GM12878 (cell line): ENCODE results near the gene SPOCK1. TPM values are rescaled to one million over a fixed set of nuclear protein-coding genes. Genes with fewer than 3 reads are reported as not detected.

Experiments
- ATAC-seq: fragments of 200-7000 bp; cut with Tn5 transposase; 3 replicates; pipeline ENCODE4 v1.9.1; 2020; ENCODE audit warnings: mild to moderate bottlenecking, moderate library complexity
- BruUV-seq: library from RNA; stranded (reverse); fragments of 400-500 nt; replicated peaks from 2 replicates; lab custom pipeline; 2021; lab: Mats Ljungman, UMichigan
- CTCF ChIA-PET: fragments of 300-600 bp; sonication (Branson Sonifier 250); formaldehyde crosslinking; extraction: SDS; loops from one replicate; lab custom pipeline; 2021; ENCODE audit warnings: inconsistent platforms; lab: Yijun Ruan, JAX
- POLR2A ChIA-PET: fragments of 350-600 bp; formaldehyde crosslinking; extraction: SDS; loops from one replicate; lab custom pipeline; 2021; ENCODE audit warnings: inconsistent platforms; lab: Charles Lee
- RAD21 ChIA-PET: fragments of 300-600 bp; sonication (Branson Sonifier 250); formaldehyde crosslinking; loops from one replicate; lab custom pipeline; 2023; ENCODE audit warnings: antibody characterized with exemption; ENCODE audit not compliant: unreplicated experiment; lab: Charles Lee
- SMC1A ChIA-PET: fragments of 300-600 bp; sonication (Branson Sonifier 250); formaldehyde crosslinking; loops from one replicate; lab custom pipeline; 2023; ENCODE audit not compliant: unreplicated experiment, uncharacterized antibody; lab: Charles Lee
- DNase-seq: peaks from one replicate; pipeline ENCODE4 v3.0.0-alpha.2; 2011; ENCODE audit warnings: low read depth, low spot score
- FAIRE-seq: peaks from 3 replicates; lab custom pipeline; 2011; peaks lifted over from hg19 to GRCh38; lab: Jason Lieb, UNC
- H2AFZ ChIP-seq: 2 replicates; pipeline ENCODE4 v1.6.0; 2011; ENCODE audit warnings: low read depth, low read length, control low read depth; ENCODE audit not compliant: control insufficient read depth
- H3K27ac ChIP-seq: 2 replicates; pipeline ENCODE4 v1.5.1; 2011; ENCODE audit warnings: control low read depth; ENCODE audit not compliant: control insufficient read depth, insufficient read depth
- H3K27me3 ChIP-seq, 2 experiments: replicated peaks in 1 of 2; 2 replicates each; pipeline versions ENCODE4 v1.6.0 to v1.6.1; 2011; ENCODE audit warnings: low read length in 1 of 2; ENCODE audit not compliant: control insufficient read depth in 2 of 2, insufficient read depth in 2 of 2
- H3K36me3 ChIP-seq, 2 experiments: 2 replicates each; pipeline ENCODE4 v1.5.1; 2011; ENCODE audit warnings: low read length in 1 of 2; ENCODE audit not compliant: control insufficient read depth in 2 of 2, insufficient read depth in 2 of 2
- H3K4me1 ChIP-seq: 2 replicates; pipeline ENCODE4 v1.6.1; 2011; ENCODE audit warnings: mild to moderate bottlenecking, low read length, moderate library complexity, mixed read lengths; ENCODE audit not compliant: control insufficient read depth, insufficient read depth
- H3K4me2 ChIP-seq: 2 replicates; pipeline ENCODE4 v1.6.0; 2011; ENCODE audit warnings: control low read depth; ENCODE audit not compliant: control insufficient read depth, insufficient read depth
- H3K4me3 ChIP-seq: fragments of 200-600 bp; sonication (generic); 2 replicates; pipeline ENCODE4 v1.5.1; 2016
- H3K79me2 ChIP-seq: 2 replicates; pipeline ENCODE4 v1.6.0; 2011; ENCODE audit warnings: low read length; ENCODE audit not compliant: control insufficient read depth, insufficient read depth
- H3K9ac ChIP-seq: 2 replicates; pipeline ENCODE4 v1.8.0; 2011; ENCODE audit warnings: low read length, control low read depth, mixed read lengths; ENCODE audit not compliant: control insufficient read depth, insufficient read depth
- H3K9me3 ChIP-seq: replicated peaks from 3 replicates; pipeline ENCODE4 v1.5.1; 2011; ENCODE audit warnings: mild to moderate bottlenecking, low read length; ENCODE audit not compliant: control insufficient read depth, insufficient read depth
- H4K20me1 ChIP-seq: 2 replicates; pipeline ENCODE4 v1.6.0; 2011; ENCODE audit not compliant: control insufficient read depth, insufficient read depth
- ATF3 ChIP-seq: IDR thresholded peaks from 2 replicates; pipeline ENCODE4 v1.6.1; 2011; ENCODE audit warnings: low read depth, mild to moderate bottlenecking, low read length, moderate library complexity, borderline replicate concordance; ENCODE audit errors: extremely low read depth
- FOS ChIP-seq: IDR thresholded peaks from 3 replicates; pipeline ENCODE4 v1.6.1; 2011; ENCODE audit warnings: borderline replicate concordance; ENCODE audit not compliant: insufficient read length; ENCODE audit errors: extremely low read depth
- JUNB ChIP-seq: IDR thresholded peaks from 2 replicates; pipeline ENCODE4 v1.6.1; 2016; ENCODE audit warnings: antibody characterized with exemption, mild to moderate bottlenecking
- LARP7 ChIP-seq: fragments of 450-650 bp; IDR thresholded peaks from 2 replicates; pipeline ENCODE4 v1.6.1; 2017; ENCODE audit warnings: mild to moderate bottlenecking
- MEF2A ChIP-seq: IDR thresholded peaks from 2 replicates; pipeline ENCODE4 v1.6.1; 2011; ENCODE audit warnings: low read depth, mild to moderate bottlenecking, low read length, moderate library complexity; ENCODE audit not compliant: insufficient read depth
- PAX8 ChIP-seq: fragments of 450-650 bp; IDR thresholded peaks from 2 replicates; pipeline ENCODE4 v1.6.1; 2017; ENCODE audit warnings: mild to moderate bottlenecking, moderate library complexity
- SMC3 ChIP-seq: IDR thresholded peaks from 2 replicates; pipeline ENCODE4 v1.6.1; 2011; ENCODE audit warnings: low read length, improper control_type of control experiment, borderline replicate concordance
- SUPT20H ChIP-seq: IDR thresholded peaks from 2 replicates; pipeline ENCODE4 v1.6.1; 2011; ENCODE audit warnings: low read depth, mild to moderate bottlenecking, low read length, moderate library complexity, borderline replicate concordance; ENCODE audit not compliant: control insufficient read depth
- WGBS: methylation state at CpG from one replicate; pipeline ENCODE4 v1.1.6; 2016; ENCODE audit warnings: low lambda C conversion rate; ENCODE audit not compliant: insufficient replicate concordance, insufficient coverage; ENCODE audit errors: missing lambda C conversion rate; 5-methylcytosine and 5-hydroxymethylcytosine counted together
- in situ Hi-C: fragments of 300-500 bp; cut with MboI; formaldehyde crosslinking; loops from 9 replicates; pipeline ENCODE4 v1.14.3; 2018; ENCODE audit warnings: mixed read lengths
- intact Hi-C: fragments of 100-400 bp; cut with micrococcal nuclease; formaldehyde crosslinking; loops from one replicate; pipeline ENCODE4 v1.14.2; 2022; ENCODE audit not compliant: unreplicated experiment
- polyA plus RNA-seq, 11 experiments: library from polyadenylated mRNA; depleted of rRNA in 4 of 11; unstranded in 6 of 11; stranded (reverse) in 5 of 11; fragments of >200 nt; fragmentation: Nextera tagmentation in 4 of 11; fragmentation: Illumina TruSeq in 1 of 11; extraction: Ambion mirVana in 4 of 11; extraction: Trizol in 1 of 11; gene quantifications; 1 replicate in 1 of 11; 2 replicates in 10 of 11; pipeline versions ENCODE4 v1.2.1 to v1.2.3, GENCODE V29; 2011 to 2016; ENCODE audit warnings: inconsistent platforms in 2 of 11, missing spikeins in 2 of 11, low read depth in 1 of 11
- total RNA-seq, 4 experiments: library from RNA; depleted of rRNA in 3 of 4; stranded (reverse); fragments of >200 nt in 3 of 4; fragmentation: Illumina TruSeq in 1 of 4; extraction: Trizol in 1 of 4; gene quantifications; 2 replicates each; pipeline versions ENCODE4 v1.2.1 to v1.2.3, GENCODE V29; 2013 to 2021
- TF ChIP-seq, protein P1 (sequence below): fragments of 450-650 bp; IDR thresholded peaks from 2 replicates; pipeline ENCODE4 v1.6.1; 2017; ENCODE audit warnings: low read depth, mild to moderate bottlenecking, moderate library complexity

The SPOCK1 gene
- total and polyA plus RNA-seq, 10 of the 15 experiments (the other 5 are each of a cell fraction or from before 2014, with no cell fraction given), result 0.06 to 0.68 (median 0.25) TPM; not detected in 3

DNA sequence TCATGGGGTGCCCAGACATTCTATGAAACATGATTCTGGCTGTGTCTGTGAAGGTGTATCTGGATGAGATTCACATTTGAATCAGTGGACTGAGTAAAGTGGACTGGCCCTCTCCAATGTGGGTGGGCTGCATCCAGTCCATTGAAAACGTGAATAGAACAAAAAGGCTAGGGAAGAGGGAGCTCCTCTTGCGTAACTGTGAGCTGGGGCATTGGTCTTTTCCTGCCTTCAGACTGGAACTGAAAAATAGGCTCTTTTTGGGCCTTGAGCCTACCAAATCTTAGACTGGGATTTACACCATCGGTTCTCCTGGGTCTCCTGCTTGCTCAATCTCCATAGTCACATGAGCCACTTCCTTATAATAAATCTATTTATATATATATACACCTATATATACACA is 170.1 kb downstream of the SPOCK1 start:
- BruUV-seq, result no TSS peak
- WGBS, result 13% methylated on average over 3 of the region's 3 CpGs

GRCh38 chr5:137328463-137328862 is 170.7 kb downstream of the SPOCK1 start:
- no peak for DNase-seq
- WGBS, result 66% methylated on average over 9 of the region's 9 CpGs
- TF ChIP-seq FOS (no peak), SUPT20H (no peak), ATF3 (no peak), LARP7 (no peak), JUNB (no peak)
- TF ChIP-seq, protein P1, sequence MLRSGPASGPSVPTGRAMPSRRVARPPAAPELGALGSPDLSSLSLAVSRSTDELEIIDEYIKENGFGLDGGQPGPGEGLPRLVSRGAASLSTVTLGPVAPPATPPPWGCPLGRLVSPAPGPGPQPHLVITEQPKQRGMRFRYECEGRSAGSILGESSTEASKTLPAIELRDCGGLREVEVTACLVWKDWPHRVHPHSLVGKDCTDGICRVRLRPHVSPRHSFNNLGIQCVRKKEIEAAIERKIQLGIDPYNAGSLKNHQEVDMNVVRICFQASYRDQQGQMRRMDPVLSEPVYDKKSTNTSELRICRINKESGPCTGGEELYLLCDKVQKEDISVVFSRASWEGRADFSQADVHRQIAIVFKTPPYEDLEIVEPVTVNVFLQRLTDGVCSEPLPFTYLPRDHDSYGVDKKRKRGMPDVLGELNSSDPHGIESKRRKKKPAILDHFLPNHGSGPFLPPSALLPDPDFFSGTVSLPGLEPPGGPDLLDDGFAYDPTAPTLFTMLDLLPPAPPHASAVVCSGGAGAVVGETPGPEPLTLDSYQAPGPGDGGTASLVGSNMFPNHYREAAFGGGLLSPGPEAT, result no peak

More for the DNA sequence above, 170.1 kb downstream of the SPOCK1 start:
- Histone ChIP-seq H2AFZ (no peak overlapping the region), H3K27me3 (no peaks in the 10 kb centered on the region; a peak in 1 of 4 replicates), H4K20me1 (0 out of 2 replicates have a peak, but pooled peaks cover 2% of the 10 kb centered on the region), H3K4me2 (no peak overlapping the region), H3K36me3 (no peaks in the 10 kb centered on the region), H3K27ac (no peak overlapping the region), H3K4me3 (no peak overlapping the region), H3K79me2 (no peaks in the 10 kb centered on the region), H3K9ac (no peak overlapping the region), H3K9me3 (no peaks in the 10 kb centered on the region), H3K4me1 (no peaks in the 10 kb centered on the region)
- ChIA-PET POLR2A (no interaction called here), SMC1A (no interaction called here), RAD21 (no interaction called here), CTCF (interaction anchor here (1.4 to 1.7 kb wide), 2 partner anchors 9 to 16 kb away, joined by 5 to 6 read pairs; no protein-coding TSS in a partner anchor)
- in situ Hi-C loops, result loop anchor here (25.0 kb wide), 1 partner anchor 758 kb away; the partner anchor contains the start of gene WNT8A
- no peak for TF ChIP-seq PAX8
- TF ChIP-seq SMC3, result no peak
- no peak for TF ChIP-seq MEF2A
- DNase-seq (no peak), FAIRE-seq (no peak), ATAC-seq (no peak)
- intact Hi-C loops, result no loop called here

More at GRCh38 chr5:137328463-137328862, 170.7 kb downstream of the SPOCK1 start:
- Histone ChIP-seq H3K79me2 (no peaks in the 10 kb centered on the region), H3K4me2 (no peak overlapping the region), H3K4me1 (no peaks in the 10 kb centered on the region), H2AFZ (no peak overlapping the region), H3K9me3 (no peaks in the 10 kb centered on the region), H3K4me3 (no peak overlapping the region), H3K9ac (no peak overlapping the region), H3K36me3 (no peaks in the 10 kb centered on the region), H4K20me1 (0 out of 2 replicates have a peak, but pooled peaks cover 2% of the 10 kb centered on the region), H3K27ac (no peak overlapping the region), H3K27me3 (no peaks in the 10 kb centered on the region; a peak in 1 of 4 replicates)
- ATAC-seq (no peak), FAIRE-seq (no peak)
- POLR2A ChIA-PET, result no interaction called here
- RAD21 ChIA-PET, result no interaction called here
- in situ Hi-C loops, result loop anchor here (25.0 kb wide), 1 partner anchor 759 kb away; the partner anchor contains the start of gene WNT8A
- SMC1A ChIA-PET, result no interaction called here
- intact Hi-C loops, result no loop called here
- CTCF ChIA-PET, result interaction anchor here (1.2 to 1.4 kb wide), 2 partner anchors 9 to 16 kb away, joined by 3 to 6 read pairs; no protein-coding TSS in a partner anchor
- BruUV-seq, result no TSS peak
